HepG2 (cell line): Measurements from ENCODE around the gene PSMG1. TPM values are rescaled to one million over a fixed set of nuclear protein-coding genes. Genes with fewer than 3 reads are reported as not detected.

Experiments
- ATF1 ChIP-seq: IDR thresholded peaks from 2 replicates; pipeline ENCODE4 v1.6.1; 2016; ENCODE audit warnings: mild to moderate bottlenecking, control low read depth
- E2F5 ChIP-seq: sonication (generic); formaldehyde crosslinking; conservative IDR thresholded peaks from 2 replicates; pipeline ENCODE4 v1.4.0; 2020; ENCODE audit warnings: missing genetic modification reagents
- KAT2B ChIP-seq: fragments of 150-350 bp; IDR thresholded peaks from 2 replicates; pipeline ENCODE4 v1.6.1; 2014; ENCODE audit warnings: low read depth, low read length, borderline replicate concordance
- MLLT10 ChIP-seq: sonication (generic); formaldehyde crosslinking; IDR thresholded peaks from 2 replicates; pipeline ENCODE4 v1.4.0; 2020; ENCODE audit warnings: missing genetic modification reagents
- ONECUT2 ChIP-seq: sonication (generic); formaldehyde crosslinking; IDR thresholded peaks from 2 replicates; pipeline ENCODE4 v1.4.0; 2020; ENCODE audit warnings: missing genetic modification reagents
- RBM22 ChIP-seq: fragments of 200-400 bp; formaldehyde crosslinking; optimal IDR thresholded peaks from 2 replicates; pipeline ENCODE3; 2017; ENCODE audit warnings: mild to moderate bottlenecking, low read length, moderate library complexity
- SALL2 ChIP-seq: sonication (generic); formaldehyde crosslinking; IDR thresholded peaks from 2 replicates; pipeline ENCODE4 v1.8.1; 2023; ENCODE audit warnings: mild to moderate bottlenecking, missing genetic modification reagents, inconsistent platforms
- SETDB1 ChIP-seq: sonication (generic); formaldehyde crosslinking; IDR thresholded peaks from 2 replicates; pipeline ENCODE4 v1.5.1; 2020; ENCODE audit warnings: missing genetic modification reagents, mild to moderate bottlenecking, borderline replicate concordance
- SP5 ChIP-seq: IDR thresholded peaks from 2 replicates; pipeline ENCODE4 v1.6.1; 2016; ENCODE audit warnings: low read depth, borderline replicate concordance
- TSC22D2 ChIP-seq: sonication (generic); formaldehyde crosslinking; IDR thresholded peaks from 2 replicates; pipeline ENCODE4 v1.5.1; 2020; ENCODE audit warnings: missing genetic modification reagents, mild to moderate bottlenecking, borderline replicate concordance
- ZBTB43 ChIP-seq: sonication (generic); formaldehyde crosslinking; conservative IDR thresholded peaks from 2 replicates; pipeline ENCODE4 v1.4.0; 2020; ENCODE audit warnings: missing genetic modification reagents
- ZC3H13 ChIP-seq: sonication (generic); formaldehyde crosslinking; IDR thresholded peaks from 2 replicates; pipeline ENCODE4 v1.8.1; 2023; ENCODE audit warnings: mild to moderate bottlenecking, missing genetic modification reagents, moderate library complexity
- ZC3H4 ChIP-seq: sonication (generic); formaldehyde crosslinking; IDR thresholded peaks from 2 replicates; pipeline ENCODE4 v1.4.0; 2020; ENCODE audit warnings: missing genetic modification reagents, borderline replicate concordance
- ZFP37 ChIP-seq: sonication (generic); formaldehyde crosslinking; IDR thresholded peaks from 2 replicates; pipeline ENCODE4 v1.4.0; 2020; ENCODE audit warnings: missing genetic modification reagents, borderline replicate concordance
- ZNF232 ChIP-seq: sonication (generic); formaldehyde crosslinking; IDR thresholded peaks from 2 replicates; pipeline ENCODE4 v1.4.0; 2020; ENCODE audit warnings: missing genetic modification reagents, borderline replicate concordance
- ZNF530 ChIP-seq: sonication (generic); formaldehyde crosslinking; IDR thresholded peaks from 2 replicates; pipeline ENCODE4 v1.5.0; 2020; ENCODE audit warnings: low read depth, mild to moderate bottlenecking, missing genetic modification reagents
- ZNF639 ChIP-seq: conservative IDR thresholded peaks from 2 replicates; pipeline ENCODE4 v1.6.1; 2018; ENCODE audit warnings: missing genetic modification reagents
- ZNF790 ChIP-seq: sonication (generic); formaldehyde crosslinking; IDR thresholded peaks from 2 replicates; pipeline ENCODE4 v1.8.0; 2022; ENCODE audit warnings: missing genetic modification reagents, mild to moderate bottlenecking, borderline replicate concordance
- ZSCAN25 ChIP-seq: sonication (generic); formaldehyde crosslinking; IDR thresholded peaks from 2 replicates; pipeline ENCODE4 v1.8.0; 2022; ENCODE audit warnings: mild to moderate bottlenecking, missing genetic modification reagents
- polyA plus RNA-seq, 8 experiments: library from polyadenylated mRNA; depleted of rRNA in 3 of 8; stranded (reverse) in 7 of 8; unstranded in 1 of 8; fragments of >200 nt; fragmentation: Illumina TruSeq in 4 of 8; extraction: Trizol in 4 of 8; gene quantifications; 2 replicates each; pipeline versions ENCODE4 v1.2.1 to v1.2.3, GENCODE V29; 2011 to 2016; ENCODE audit warnings: low read depth in 4 of 8, missing spikeins in 1 of 8, mixed read lengths in 1 of 8; ENCODE audit not compliant: insufficient read depth in 1 of 8
- total RNA-seq, 5 experiments: library from RNA; depleted of rRNA; stranded (reverse); fragments of >200 nt; fragmentation: Illumina TruSeq; extraction: Trizol; gene quantifications; 2 replicates each; pipeline ENCODE4 v1.2.3, GENCODE V29; 2016; ENCODE audit warnings: low read depth in 1 of 5
- TF ChIP-seq, protein P1 (sequence below): sonication (generic); formaldehyde crosslinking; IDR thresholded peaks from 2 replicates; pipeline ENCODE4 v1.4.0; 2020; ENCODE audit warnings: mild to moderate bottlenecking, low read depth, missing genetic modification reagents
- TF ChIP-seq, protein P2 (sequence below): IDR thresholded peaks from 2 replicates; pipeline ENCODE4 v1.6.1; 2012; ENCODE audit warnings: low read length, improper control_type of control experiment

The PSMG1 gene
- total and polyA plus RNA-seq, 2 of the 13 experiments (the other 11 are each of a cell fraction or from before 2014, with no cell fraction given): 63.6 to 173 TPM

- TF ChIP-seq, protein P1, sequence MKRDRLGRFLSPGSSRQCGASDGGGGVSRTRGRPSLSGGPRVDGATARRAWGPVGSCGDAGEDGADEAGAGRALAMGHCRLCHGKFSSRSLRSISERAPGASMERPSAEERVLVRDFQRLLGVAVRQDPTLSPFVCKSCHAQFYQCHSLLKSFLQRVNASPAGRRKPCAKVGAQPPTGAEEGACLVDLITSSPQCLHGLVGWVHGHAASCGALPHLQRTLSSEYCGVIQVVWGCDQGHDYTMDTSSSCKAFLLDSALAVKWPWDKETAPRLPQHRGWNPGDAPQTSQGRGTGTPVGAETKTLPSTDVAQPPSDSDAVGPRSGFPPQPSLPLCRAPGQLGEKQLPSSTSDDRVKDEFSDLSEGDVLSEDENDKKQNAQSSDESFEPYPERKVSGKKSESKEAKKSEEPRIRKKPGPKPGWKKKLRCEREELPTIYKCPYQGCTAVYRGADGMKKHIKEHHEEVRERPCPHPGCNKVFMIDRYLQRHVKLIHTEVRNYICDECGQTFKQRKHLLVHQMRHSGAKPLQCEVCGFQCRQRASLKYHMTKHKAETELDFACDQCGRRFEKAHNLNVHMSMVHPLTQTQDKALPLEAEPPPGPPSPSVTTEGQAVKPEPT: peak; percentile 89
- TF ChIP-seq, protein P2, sequence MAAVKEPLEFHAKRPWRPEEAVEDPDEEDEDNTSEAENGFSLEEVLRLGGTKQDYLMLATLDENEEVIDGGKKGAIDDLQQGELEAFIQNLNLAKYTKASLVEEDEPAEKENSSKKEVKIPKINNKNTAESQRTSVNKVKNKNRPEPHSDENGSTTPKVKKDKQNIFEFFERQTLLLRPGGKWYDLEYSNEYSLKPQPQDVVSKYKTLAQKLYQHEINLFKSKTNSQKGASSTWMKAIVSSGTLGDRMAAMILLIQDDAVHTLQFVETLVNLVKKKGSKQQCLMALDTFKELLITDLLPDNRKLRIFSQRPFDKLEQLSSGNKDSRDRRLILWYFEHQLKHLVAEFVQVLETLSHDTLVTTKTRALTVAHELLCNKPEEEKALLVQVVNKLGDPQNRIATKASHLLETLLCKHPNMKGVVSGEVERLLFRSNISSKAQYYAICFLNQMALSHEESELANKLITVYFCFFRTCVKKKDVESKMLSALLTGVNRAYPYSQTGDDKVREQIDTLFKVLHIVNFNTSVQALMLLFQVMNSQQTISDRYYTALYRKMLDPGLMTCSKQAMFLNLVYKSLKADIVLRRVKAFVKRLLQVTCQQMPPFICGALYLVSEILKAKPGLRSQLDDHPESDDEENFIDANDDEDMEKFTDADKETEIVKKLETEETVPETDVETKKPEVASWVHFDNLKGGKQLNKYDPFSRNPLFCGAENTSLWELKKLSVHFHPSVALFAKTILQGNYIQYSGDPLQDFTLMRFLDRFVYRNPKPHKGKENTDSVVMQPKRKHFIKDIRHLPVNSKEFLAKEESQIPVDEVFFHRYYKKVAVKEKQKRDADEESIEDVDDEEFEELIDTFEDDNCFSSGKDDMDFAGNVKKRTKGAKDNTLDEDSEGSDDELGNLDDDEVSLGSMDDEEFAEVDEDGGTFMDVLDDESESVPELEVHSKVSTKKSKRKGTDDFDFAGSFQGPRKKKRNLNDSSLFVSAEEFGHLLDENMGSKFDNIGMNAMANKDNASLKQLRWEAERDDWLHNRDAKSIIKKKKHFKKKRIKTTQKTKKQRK: no peak
- TF ChIP-seq SP5 (CRISPR knock-in tag) (peak; percentile 41), ZSCAN25 (CRISPR knock-in tag) (peak; percentile 83; the same call in 1 of the 2 replicates), KAT2B (no peak), ZNF639 (CRISPR knock-in tag) (no peak), ZNF790 (CRISPR knock-in tag) (peak; percentile 76; the same call in 1 of the 2 replicates), SALL2 (peak; percentile 53; the same call in 1 of the 2 replicates), ATF1 (CRISPR knock-in tag) (no peak), ONECUT2 (CRISPR knock-in tag) (no peak), TSC22D2 (CRISPR knock-in tag) (peak; percentile 82; the same call in 1 of the 2 replicates), MLLT10 (CRISPR knock-in tag) (no peak), E2F5 (CRISPR knock-in tag) (no peak; the same call in 1 of the 2 replicates), RBM22 (peak; percentile 88), ZC3H13 (peak; percentile 95), SETDB1 (CRISPR knock-in tag) (no peak), ZC3H4 (CRISPR knock-in tag) (0 out of 2 replicates have a peak, but pooled peaks have one; percentile 45), ZNF530 (CRISPR knock-in tag) (no peak), ZFP37 (CRISPR knock-in tag) (no peak; the same call in 1 of the 2 replicates), ZBTB43 (CRISPR knock-in tag) (peak; percentile 29), ZNF232 (no peak)
Observed at GRCh38 chr21:39183272-39184049, at the start of gene PSMG1 (continued).
